Endothelial cell of umbilical vein (primary cell): ENCODE measurements around the gene OLFML2B. TPM values are rescaled to one million over a fixed set of nuclear protein-coding genes. Genes with fewer than 3 reads are reported as not detected.

ENCODE experiments used
- BruUV-seq: library from RNA; stranded (reverse); fragments of 400-500 nt; replicated peaks from 2 replicates; lab custom pipeline; 2021; lab: Mats Ljungman, UMichigan
- CTCF ChIA-PET: fragments of 300-600, 350-600 bp; sonication (Branson Sonifier 250); formaldehyde crosslinking; loops from one replicate; lab custom pipeline; 2021; ENCODE audit warnings: antibody characterized with exemption, inconsistent platforms; lab: Charles Lee
- POLR2A ChIA-PET: fragments of 300-600, 350-600 bp; sonication (Branson Sonifier 250); formaldehyde crosslinking; loops from one replicate; lab custom pipeline; 2021; ENCODE audit warnings: antibody characterized with exemption, inconsistent platforms; lab: Charles Lee
- DNase-seq: peaks from one replicate; pipeline ENCODE4 v3.0.0-alpha.2; 2011; ENCODE audit warnings: low read depth, low spot score
- FAIRE-seq: peaks from 2 replicates; lab custom pipeline; 2011; peaks lifted over from hg19 to GRCh38; lab: Jason Lieb, UNC
- H2AFZ ChIP-seq: 2 replicates; pipeline ENCODE4 v1.6.0; 2012; ENCODE audit warnings: low read depth, low read length, control low read depth, inconsistent platforms
- H3K27ac ChIP-seq: 2 replicates; pipeline ENCODE4 v1.5.1; 2011; ENCODE audit warnings: low read depth, mild to moderate bottlenecking, control low read depth, low read length, moderate library complexity; ENCODE audit not compliant: insufficient read depth
- H3K27me3 ChIP-seq, 2 experiments: 2 replicates each; pipeline versions ENCODE4 v1.6.0 to v1.6.1; 2011; ENCODE audit warnings: low read length in 2 of 2, mixed read lengths in 1 of 2; ENCODE audit not compliant: control insufficient read depth in 2 of 2, insufficient read depth in 2 of 2
- H3K36me3 ChIP-seq, 2 experiments: 2 replicates in 1 of 2; 3 replicates in 1 of 2; pipeline ENCODE4 v1.5.1; 2011; ENCODE audit warnings: low read length in 2 of 2, mild to moderate bottlenecking in 1 of 2, moderate library complexity in 1 of 2; ENCODE audit not compliant: control insufficient read depth in 2 of 2, insufficient read depth in 2 of 2; ENCODE audit errors: extremely low read depth in 1 of 2
- H3K4me1 ChIP-seq: 3 replicates; pipeline ENCODE4 v1.5.1; 2011; ENCODE audit warnings: mild to moderate bottlenecking, low read length; ENCODE audit not compliant: control insufficient read depth, insufficient read depth; ENCODE audit errors: extremely low read depth
- H3K4me2 ChIP-seq: 2 replicates; pipeline ENCODE4 v1.6.1; 2011; ENCODE audit warnings: low read length, control low read depth, mixed read lengths; ENCODE audit not compliant: insufficient read depth
- H3K4me3 ChIP-seq, 3 experiments: fragments of 200-600 bp in 1 of 3; sonication (generic), shearing (Covaris generic) in 1 of 3; replicated peaks in 1 of 3; 2 replicates each; pipeline ENCODE4 v1.5.1; 2011 to 2016; ENCODE audit warnings: control low read depth in 3 of 3, low read length in 3 of 3, mild to moderate bottlenecking in 2 of 3, inconsistent platforms in 1 of 3, low read depth in 1 of 3, moderate library complexity in 1 of 3; ENCODE audit not compliant: insufficient read depth in 1 of 3
- H3K79me2 ChIP-seq: 2 replicates; pipeline ENCODE4 v1.6.0; 2012; ENCODE audit warnings: low read length, inconsistent platforms; ENCODE audit not compliant: control insufficient read depth, insufficient read depth
- H3K9ac ChIP-seq: replicated peaks from 2 replicates; pipeline ENCODE3; 2011; ENCODE audit warnings: low read length, control low read depth; ENCODE audit not compliant: insufficient read depth; ENCODE audit errors: extremely low read depth
- H3K9me1 ChIP-seq: replicated peaks from 3 replicates; pipeline ENCODE4 v1.6.0; 2011; ENCODE audit warnings: mild to moderate bottlenecking, low read length; ENCODE audit not compliant: control insufficient read depth, insufficient read depth; ENCODE audit errors: extremely low read depth
- H3K9me3 ChIP-seq: replicated peaks from 2 replicates; pipeline ENCODE4 v1.5.1; 2012; ENCODE audit warnings: low read length, inconsistent platforms; ENCODE audit not compliant: control insufficient read depth, insufficient read depth
- H4K20me1 ChIP-seq: replicated peaks from 2 replicates; pipeline ENCODE3; 2011; ENCODE audit warnings: mild to moderate bottlenecking, low read length; ENCODE audit not compliant: control insufficient read depth, insufficient read depth; ENCODE audit errors: extremely low read depth
- EZH2 ChIP-seq: IDR thresholded peaks from 2 replicates; pipeline ENCODE4 v1.6.1; 2012; ENCODE audit warnings: borderline replicate concordance, low read depth, mild to moderate bottlenecking, moderate library complexity, low read length, inconsistent platforms; ENCODE audit not compliant: severe bottlenecking
- GATA2 ChIP-seq: IDR thresholded peaks from 2 replicates; pipeline ENCODE4 v1.7.0; 2011; ENCODE audit warnings: low read depth, mild to moderate bottlenecking, moderate library complexity, mixed read lengths, low read length; ENCODE audit not compliant: insufficient read length, insufficient read depth
- JUN ChIP-seq: IDR thresholded peaks from 2 replicates; pipeline ENCODE4 v1.6.1; 2011; ENCODE audit warnings: borderline replicate concordance, low read depth; ENCODE audit not compliant: insufficient read length, insufficient read depth
- MAX ChIP-seq: IDR thresholded peaks from 2 replicates; pipeline ENCODE4 v1.6.1; 2011; ENCODE audit not compliant: insufficient read depth, insufficient read length
- dilution Hi-C: fragments of 300-500 bp; cut with MboI; formaldehyde crosslinking; loops from one replicate; pipeline ENCODE4 v1.15.0; 2019; ENCODE audit warnings: low sequenced_read_pairs; ENCODE audit not compliant: extremely low pct_ligation_motif_present
- intact Hi-C: fragments of 100-400 bp; cut with micrococcal nuclease; formaldehyde crosslinking; loops from one replicate; pipeline ENCODE4 v1.10.0; 2022
- polyA plus RNA-seq, 4 experiments: library from polyadenylated mRNA; depleted of rRNA in 3 of 4; stranded (reverse) in 3 of 4; unstranded in 1 of 4; fragments of >200 nt; gene quantifications; 2 replicates each; pipeline versions ENCODE4 v1.2.1 to v1.2.3, GENCODE V29; 2011 to 2012; ENCODE audit warnings: missing spikeins in 1 of 4
- total RNA-seq: library from RNA; stranded (reverse); gene quantifications from 2 replicates; pipeline ENCODE4 v1.2.3, GENCODE V29; 2021

Gene OLFML2B
- total and polyA plus RNA-seq, 2 donors (not counting 3 experiments of a cell fraction or from before 2014, with no cell fraction given), result 0.58 to 0.62 TPM

GRCh38 chr1:161985301-161985822 is 38.3 kb downstream of the OLFML2B start:
- no peak for TF ChIP-seq GATA2
- no peak for TF ChIP-seq JUN
- no peak for TF ChIP-seq MAX
- Histone ChIP-seq H4K20me1 (no peaks in the 10 kb centered on the region), H3K79me2 (no peaks in the 10 kb centered on the region), H2AFZ (no peak overlapping the region), H3K4me3 (no peak overlapping the region), H3K9ac (no peak overlapping the region), H3K27me3 (peaks cover 8 to 16% of the 10 kb centered on the region in 2 experiments), H3K27ac (no peak overlapping the region), H3K4me1 (no peaks in the 10 kb centered on the region), H3K4me2 (no peak overlapping the region), H3K9me3 (no peaks in the 10 kb centered on the region), H3K36me3 (no peaks in the 10 kb centered on the region), H3K9me1 (no peaks in the 10 kb centered on the region)
- ChIA-PET POLR2A (no interaction called here), CTCF (interaction anchor here (1.4 kb wide), 1 partner anchor 31 kb away, joined by 3 read pairs; no protein-coding TSS in a partner anchor)
- DNase-seq, result no peak
- intact Hi-C loops (no loop called here), dilution Hi-C loops (no loop called here)
- BruUV-seq, result no TSS peak
- FAIRE-seq, result no peak

- H3K9me3 ChIP-seq, result no peaks in the 10 kb centered on the region
- no peaks in the 10 kb centered on the region for H4K20me1 ChIP-seq
- H3K27ac ChIP-seq, result no peak overlapping the region
- ChIA-PET CTCF (interaction anchor here (1.7 kb wide), 1 partner anchor 53 kb away, joined by 4 read pairs; no protein-coding TSS in a partner anchor), POLR2A (no interaction called here)
- H3K4me1 ChIP-seq, result no peaks in the 10 kb centered on the region
- intact Hi-C loops (no loop called here), dilution Hi-C loops (no loop called here)
- H3K27me3 ChIP-seq, result peaks cover 2 to 13% of the 10 kb centered on the region in 2 experiments
- no TSS peak for BruUV-seq
- no peak overlapping the region for H2AFZ ChIP-seq
- H3K4me3 ChIP-seq, result no peak overlapping the region
- no peak for TF ChIP-seq JUN
- no peak for TF ChIP-seq GATA2
- no peak for TF ChIP-seq MAX
- TF ChIP-seq EZH2, result no peak
- DNase-seq, result no peak
- H3K9me1 ChIP-seq, result no peaks in the 10 kb centered on the region
- no peak for FAIRE-seq
- H3K79me2 ChIP-seq, result no peaks in the 10 kb centered on the region
- no peak overlapping the region for H3K4me2 ChIP-seq
- H3K9ac ChIP-seq, result no peak overlapping the region
- H3K36me3 ChIP-seq, result no peaks in the 10 kb centered on the region
Measured at GRCh38 chr1:161983725-161984124, 39.9 kb downstream of the OLFML2B start.
